Suprapubic skin (tissue), 4 donors: ENCODE measurements around the gene INSIG1. TPM values are rescaled to one million over a fixed set of nuclear protein-coding genes. Genes with fewer than 3 reads are reported as not detected.

Experiments
- DNase-seq, 2 donors: peaks; one replicate each; pipeline ENCODE4 v3.0.0-alpha.2; 2019; ENCODE audit warnings: low spot score in 2 of 2
- H3K27ac ChIP-seq: fragments of 200-600 bp; sonication (generic); one replicate; pipeline ENCODE4 v1.5.1; 2019
- H3K27me3 ChIP-seq: fragments of 200-600 bp; sonication (generic); one replicate; pipeline ENCODE4 v1.5.1; 2019
- H3K36me3 ChIP-seq: fragments of 200-600 bp; sonication (generic); one replicate; pipeline ENCODE4 v1.5.1; 2019
- H3K4me1 ChIP-seq: fragments of 200-600 bp; sonication (generic); one replicate; pipeline ENCODE4 v1.5.1; 2019
- H3K4me3 ChIP-seq: fragments of 200-600 bp; sonication (generic); one replicate; pipeline ENCODE4 v1.5.1; 2019; ENCODE audit warnings: mild to moderate bottlenecking
- H3K9me3 ChIP-seq: fragments of 200-600 bp; sonication (generic); one replicate; pipeline ENCODE4 v1.5.1; 2019
- CTCF ChIP-seq, 2 donors: fragments of 200-600 bp in 1 of 2; fragments of 450-650 bp in 1 of 2; sonication (generic) in 1 of 2; IDR thresholded peaks; one replicate each; pipeline ENCODE4 v1.5.1; 2016 to 2019; ENCODE audit warnings: antibody characterized with exemption in 2 of 2, mild to moderate bottlenecking in 1 of 2, moderate library complexity in 1 of 2
- EP300 ChIP-seq: sonication (generic); formaldehyde crosslinking; IDR thresholded peaks from one replicate; pipeline ENCODE4 v1.6.1; 2017; ENCODE audit warnings: antibody characterized with exemption
- POLR2A ChIP-seq, 2 donors: fragments of 450-650 bp; IDR thresholded peaks; one replicate each; pipeline ENCODE4 v1.6.1; 2017; ENCODE audit warnings: antibody characterized with exemption in 2 of 2, mild to moderate bottlenecking in 2 of 2, moderate library complexity in 2 of 2
- POLR2AphosphoS5 ChIP-seq, 3 donors: sonication (generic); formaldehyde crosslinking; IDR thresholded peaks; one replicate each; pipeline ENCODE4 v1.6.1; 2017; ENCODE audit warnings: antibody characterized with exemption in 3 of 3
- WGBS: methylation state at CpG from one replicate; pipeline ENCODE4 v1.1.5; 2018; 5-methylcytosine and 5-hydroxymethylcytosine counted together
- total RNA-seq, 4 donors: library from RNA; depleted of rRNA; stranded (reverse); fragments of >200 nt; gene quantifications; one replicate each; pipeline ENCODE4 v1.1.0, GENCODE V29; 2016

The INSIG1 gene
- total RNA-seq, 4 donors from 2014 or later, result 32.0 to 130 (median 95.3) TPM

- no peak overlapping the region for H3K4me3 ChIP-seq
- no peak for TF ChIP-seq EP300
- no peak for TF ChIP-seq POLR2AphosphoS5 (IDR thresholded peaks at IDR 0.05)
- no peak for TF ChIP-seq POLR2A (IDR thresholded peaks at IDR 0.05)
- no peak for TF ChIP-seq CTCF (IDR thresholded peaks at IDR 0.05)
- no peak for DNase-seq
- H3K27ac ChIP-seq, result no peak overlapping the region
- H3K36me3 ChIP-seq, result no peaks in the 10 kb centered on the region
- H3K27me3 ChIP-seq, result peaks cover 12% of the 10 kb centered on the region
- no peaks in the 10 kb centered on the region for H3K9me3 ChIP-seq
- H3K4me1 ChIP-seq, result no peaks in the 10 kb centered on the region
- WGBS, result 86% methylated on average over 3 of the region's 3 CpGs
These were observed 19.4 kb downstream of the INSIG1 start for GRCh38 chr7:155317114-155317434.

GRCh38 chr7:155318245-155318644 is 20.6 kb downstream of the INSIG1 start:
- WGBS, result 93% methylated on average over 3 of the region's 3 CpGs
- Histone ChIP-seq H3K27me3 (peaks cover 12% of the 10 kb centered on the region), H3K27ac (no peak overlapping the region), H3K4me3 (no peak overlapping the region), H3K36me3 (no peaks in the 10 kb centered on the region), H3K9me3 (no peaks in the 10 kb centered on the region), H3K4me1 (no peaks in the 10 kb centered on the region)
- TF ChIP-seq CTCF (IDR thresholded peaks at IDR 0.05) (no peak), POLR2AphosphoS5 (IDR thresholded peaks at IDR 0.05) (no peak), POLR2A (IDR thresholded peaks at IDR 0.05) (no peak), EP300 (no peak)
- DNase-seq, result no peak

- TF ChIP-seq EP300 (no peak), CTCF (IDR thresholded peaks at IDR 0.05) (no peak), POLR2A (IDR thresholded peaks at IDR 0.05) (no peak), POLR2AphosphoS5 (IDR thresholded peaks at IDR 0.05) (no peak)
- 68% methylated on average over 10 of the region's 10 CpGs for WGBS
- H3K36me3 ChIP-seq, result no peaks in the 10 kb centered on the region
- H3K9me3 ChIP-seq, result no peaks in the 10 kb centered on the region
- H3K27ac ChIP-seq, result no peak overlapping the region
- DNase-seq, result no peak
- H3K27me3 ChIP-seq, result peaks cover 6% of the 10 kb centered on the region
- H3K4me3 ChIP-seq, result no peak overlapping the region
- H3K4me1 ChIP-seq, result no peaks in the 10 kb centered on the region
These were observed 24.9 kb downstream of the INSIG1 start for GRCh38 chr7:155322530-155322929.

- TF ChIP-seq CTCF (IDR thresholded peaks at IDR 0.05) (no peak), POLR2AphosphoS5 (IDR thresholded peaks at IDR 0.05) (no peak), POLR2A (IDR thresholded peaks at IDR 0.05) (no peak), EP300 (no peak)
- Histone ChIP-seq H3K4me3 (no peak overlapping the region), H3K4me1 (no peaks in the 10 kb centered on the region), H3K36me3 (no peaks in the 10 kb centered on the region), H3K27me3 (peaks cover 12% of the 10 kb centered on the region), H3K27ac (no peak overlapping the region), H3K9me3 (no peaks in the 10 kb centered on the region)
- no peak for DNase-seq
These were observed 25.4 kb downstream of the INSIG1 start for GRCh38 chr7:155323001-155323638.

- 87% methylated on average over 19 of the region's 19 CpGs for WGBS
- H3K4me1 ChIP-seq, result no peaks in the 10 kb centered on the region
- H3K4me3 ChIP-seq, result no peak overlapping the region
- DNase-seq, result no peak
- H3K27ac ChIP-seq, result no peak overlapping the region
- H3K27me3 ChIP-seq, result peaks cover 13% of the 10 kb centered on the region
- H3K9me3 ChIP-seq, result no peaks in the 10 kb centered on the region
- H3K36me3 ChIP-seq, result no peaks in the 10 kb centered on the region
- TF ChIP-seq POLR2A (IDR thresholded peaks at IDR 0.05), result no peak
- TF ChIP-seq POLR2AphosphoS5 (IDR thresholded peaks at IDR 0.05), result no peak
- TF ChIP-seq EP300, result no peak
- TF ChIP-seq CTCF (IDR thresholded peaks at IDR 0.05), result no peak
These were observed 26.6 kb downstream of the INSIG1 start for GRCh38 chr7:155324012-155324917.
